ENCODE results near the gene LGMN.
A peak's percentile ranks its signal among the peaks of the same experiment; 100 is the strongest.

DNA sequence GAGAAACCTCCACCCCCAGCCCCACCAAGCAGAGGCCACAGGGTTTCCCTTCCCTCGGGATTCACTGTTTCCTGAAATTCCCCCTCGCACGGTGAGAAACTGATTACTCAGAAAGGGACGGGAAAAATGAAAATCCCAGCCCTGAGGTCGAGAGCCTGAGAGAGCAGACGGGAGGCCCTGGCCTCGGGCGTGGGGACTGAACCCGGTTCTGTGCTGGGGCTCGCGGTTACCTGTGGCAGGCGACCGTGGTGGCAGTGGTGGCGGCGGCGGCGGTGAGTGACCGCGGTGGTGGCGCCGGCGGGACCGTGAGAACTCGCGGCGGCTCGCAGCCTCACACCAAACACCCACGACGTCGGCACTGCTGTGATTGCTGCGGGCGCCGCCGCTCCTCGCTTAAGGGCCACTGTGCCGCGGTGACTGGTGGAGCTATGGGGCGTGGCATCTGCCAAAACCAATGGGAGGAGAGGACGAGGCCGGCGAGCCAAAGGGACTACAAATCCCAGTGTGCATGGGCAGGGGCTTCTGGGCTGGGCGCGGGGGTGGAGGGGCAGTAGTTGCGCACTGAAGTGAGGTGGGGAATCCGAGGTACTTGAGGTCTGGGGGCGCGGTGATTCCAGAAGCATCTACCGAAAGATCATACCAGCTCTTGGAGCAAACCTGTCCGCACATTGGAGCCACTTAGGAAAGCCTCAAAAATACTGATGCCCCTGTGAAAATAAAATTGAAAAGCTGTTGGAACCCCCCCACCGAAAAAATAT lies at the start of gene LGMN:
- peak; percentile 79 for TF ChIP-seq POLR2AphosphoS5 (IDR thresholded peaks at IDR 0.05)
- TF ChIP-seq, protein P1, sequence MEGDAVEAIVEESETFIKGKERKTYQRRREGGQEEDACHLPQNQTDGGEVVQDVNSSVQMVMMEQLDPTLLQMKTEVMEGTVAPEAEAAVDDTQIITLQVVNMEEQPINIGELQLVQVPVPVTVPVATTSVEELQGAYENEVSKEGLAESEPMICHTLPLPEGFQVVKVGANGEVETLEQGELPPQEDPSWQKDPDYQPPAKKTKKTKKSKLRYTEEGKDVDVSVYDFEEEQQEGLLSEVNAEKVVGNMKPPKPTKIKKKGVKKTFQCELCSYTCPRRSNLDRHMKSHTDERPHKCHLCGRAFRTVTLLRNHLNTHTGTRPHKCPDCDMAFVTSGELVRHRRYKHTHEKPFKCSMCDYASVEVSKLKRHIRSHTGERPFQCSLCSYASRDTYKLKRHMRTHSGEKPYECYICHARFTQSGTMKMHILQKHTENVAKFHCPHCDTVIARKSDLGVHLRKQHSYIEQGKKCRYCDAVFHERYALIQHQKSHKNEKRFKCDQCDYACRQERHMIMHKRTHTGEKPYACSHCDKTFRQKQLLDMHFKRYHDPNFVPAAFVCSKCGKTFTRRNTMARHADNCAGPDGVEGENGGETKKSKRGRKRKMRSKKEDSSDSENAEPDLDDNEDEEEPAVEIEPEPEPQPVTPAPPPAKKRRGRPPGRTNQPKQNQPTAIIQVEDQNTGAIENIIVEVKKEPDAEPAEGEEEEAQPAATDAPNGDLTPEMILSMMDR (IDR thresholded peaks at IDR 0.05; ENCODE audit: poor library complexity, severe bottlenecking) = no peak
- no peak for TF ChIP-seq EZH2 (IDR thresholded peaks at IDR 0.05; ENCODE audit: borderline replicate concordance, insufficient read depth, low read length, poor library complexity, severe bottlenecking)

Measured in neural cell (in vitro differentiated cells).